Measurements from ENCODE around the gene MEIS3.
"Not testable (repeated sequence)": the region's sequence is repeated elsewhere in the genome, so short reads cannot be mapped to it uniquely, and the experiment has no call there.

DNA sequence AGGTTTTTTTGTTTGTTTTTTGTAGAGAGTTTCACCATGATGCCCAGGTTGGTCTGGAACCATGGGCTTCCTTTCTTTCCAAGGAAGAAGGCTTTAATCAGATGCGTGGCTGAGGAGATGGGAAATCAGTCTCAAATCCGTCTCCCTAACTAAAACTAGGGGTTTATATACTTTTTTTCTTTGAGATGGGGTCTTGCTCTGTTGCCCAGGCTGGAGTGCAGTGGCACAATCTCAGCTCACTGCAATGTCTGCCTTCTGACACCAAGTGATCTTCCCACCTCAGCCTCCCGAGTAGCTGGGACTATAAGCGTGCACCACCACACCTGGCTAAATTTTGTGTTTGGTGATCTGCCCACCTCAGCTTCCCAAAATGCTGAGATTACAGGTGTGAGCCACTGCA, 34.8 kb downstream of the MEIS3 start:
- TF ChIP-seq ZNF274 (IDR thresholded peaks at IDR 0.05; ENCODE audit: low read depth, low read length); EZH2phosphoT487 (IDR thresholded peaks at IDR 0.05; ENCODE audit: borderline replicate concordance); EGR1 (IDR thresholded peaks at IDR 0.05; ENCODE audit: low read depth); POLR2AphosphoS5 (IDR thresholded peaks at IDR 0.05; ENCODE audit: low read depth, low read length); EZH2 (IDR thresholded peaks at IDR 0.05): not testable (repeated sequence)
- TF ChIP-seq, protein P1, sequence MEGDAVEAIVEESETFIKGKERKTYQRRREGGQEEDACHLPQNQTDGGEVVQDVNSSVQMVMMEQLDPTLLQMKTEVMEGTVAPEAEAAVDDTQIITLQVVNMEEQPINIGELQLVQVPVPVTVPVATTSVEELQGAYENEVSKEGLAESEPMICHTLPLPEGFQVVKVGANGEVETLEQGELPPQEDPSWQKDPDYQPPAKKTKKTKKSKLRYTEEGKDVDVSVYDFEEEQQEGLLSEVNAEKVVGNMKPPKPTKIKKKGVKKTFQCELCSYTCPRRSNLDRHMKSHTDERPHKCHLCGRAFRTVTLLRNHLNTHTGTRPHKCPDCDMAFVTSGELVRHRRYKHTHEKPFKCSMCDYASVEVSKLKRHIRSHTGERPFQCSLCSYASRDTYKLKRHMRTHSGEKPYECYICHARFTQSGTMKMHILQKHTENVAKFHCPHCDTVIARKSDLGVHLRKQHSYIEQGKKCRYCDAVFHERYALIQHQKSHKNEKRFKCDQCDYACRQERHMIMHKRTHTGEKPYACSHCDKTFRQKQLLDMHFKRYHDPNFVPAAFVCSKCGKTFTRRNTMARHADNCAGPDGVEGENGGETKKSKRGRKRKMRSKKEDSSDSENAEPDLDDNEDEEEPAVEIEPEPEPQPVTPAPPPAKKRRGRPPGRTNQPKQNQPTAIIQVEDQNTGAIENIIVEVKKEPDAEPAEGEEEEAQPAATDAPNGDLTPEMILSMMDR (IDR thresholded peaks at IDR 0.05 in 2 of 3, conservative IDR thresholded peaks at IDR 0.05 in 1 of 3; ENCODE audit: borderline replicate concordance in 1 of 3, insufficient read depth in 1 of 3, low read depth in 2 of 3, low read length in 2 of 3): not testable (repeated sequence)
- TF ChIP-seq, protein P2, sequence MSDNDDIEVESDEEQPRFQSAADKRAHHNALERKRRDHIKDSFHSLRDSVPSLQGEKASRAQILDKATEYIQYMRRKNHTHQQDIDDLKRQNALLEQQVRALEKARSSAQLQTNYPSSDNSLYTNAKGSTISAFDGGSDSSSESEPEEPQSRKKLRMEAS (IDR thresholded peaks at IDR 0.05): not testable (repeated sequence)
- TF ChIP-seq, protein P3, sequence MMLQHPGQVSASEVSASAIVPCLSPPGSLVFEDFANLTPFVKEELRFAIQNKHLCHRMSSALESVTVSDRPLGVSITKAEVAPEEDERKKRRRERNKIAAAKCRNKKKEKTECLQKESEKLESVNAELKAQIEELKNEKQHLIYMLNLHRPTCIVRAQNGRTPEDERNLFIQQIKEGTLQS (IDR thresholded peaks at IDR 0.05): not testable (repeated sequence)
